SU-DHL-6 (cell line): ENCODE results near the gene NFIB.

Source experiments
- EZH2phosphoT487 ChIP-seq: fragments of 200-600 bp; sonication (generic), shearing (Covaris generic); conservative IDR thresholded peaks from 2 replicates; pipeline ENCODE4 v1.6.1; 2018; ENCODE audit warnings: mild to moderate bottlenecking, antibody characterized with exemption, low read length, moderate library complexity, mixed read lengths
- TF ChIP-seq, protein P1 (sequence below): fragments of 200-600 bp; sonication (generic); IDR thresholded peaks from one replicate; pipeline ENCODE4 v1.5.1; 2017; ENCODE audit warnings: antibody characterized with exemption, mild to moderate bottlenecking, low read length, moderate library complexity; ENCODE audit not compliant: insufficient read depth, poor library complexity, severe bottlenecking

DNA sequence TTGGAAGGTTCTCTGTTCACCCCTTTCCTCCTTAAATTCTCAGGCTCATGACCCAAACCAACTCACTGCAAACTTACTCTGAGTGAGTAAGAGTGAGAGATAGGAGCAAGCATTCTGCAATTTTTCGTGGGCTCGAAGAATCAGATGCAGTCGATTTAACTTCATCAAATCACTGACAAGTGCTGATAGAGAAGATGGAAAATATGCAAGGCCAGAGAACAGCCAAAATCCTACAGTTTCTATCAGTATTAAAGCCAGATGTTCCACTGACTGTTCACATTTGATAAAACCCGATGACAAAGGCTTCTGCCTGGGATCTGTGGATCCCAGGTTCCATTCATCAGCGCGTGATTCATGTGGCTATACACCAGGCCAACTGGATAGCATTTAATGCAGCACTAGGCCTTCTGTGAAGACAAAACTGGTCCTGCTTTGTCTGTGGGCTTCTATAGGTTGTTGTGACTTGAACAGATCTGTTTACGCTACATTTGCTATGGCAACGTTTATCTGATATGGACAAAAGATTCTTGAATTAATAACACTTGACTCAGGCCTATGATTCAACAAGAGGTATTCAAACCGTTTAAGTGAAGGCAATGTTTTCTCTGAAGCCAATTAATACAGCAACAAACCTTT lies 251.2 kb downstream of the NFIB start:
- TF ChIP-seq, protein P1, sequence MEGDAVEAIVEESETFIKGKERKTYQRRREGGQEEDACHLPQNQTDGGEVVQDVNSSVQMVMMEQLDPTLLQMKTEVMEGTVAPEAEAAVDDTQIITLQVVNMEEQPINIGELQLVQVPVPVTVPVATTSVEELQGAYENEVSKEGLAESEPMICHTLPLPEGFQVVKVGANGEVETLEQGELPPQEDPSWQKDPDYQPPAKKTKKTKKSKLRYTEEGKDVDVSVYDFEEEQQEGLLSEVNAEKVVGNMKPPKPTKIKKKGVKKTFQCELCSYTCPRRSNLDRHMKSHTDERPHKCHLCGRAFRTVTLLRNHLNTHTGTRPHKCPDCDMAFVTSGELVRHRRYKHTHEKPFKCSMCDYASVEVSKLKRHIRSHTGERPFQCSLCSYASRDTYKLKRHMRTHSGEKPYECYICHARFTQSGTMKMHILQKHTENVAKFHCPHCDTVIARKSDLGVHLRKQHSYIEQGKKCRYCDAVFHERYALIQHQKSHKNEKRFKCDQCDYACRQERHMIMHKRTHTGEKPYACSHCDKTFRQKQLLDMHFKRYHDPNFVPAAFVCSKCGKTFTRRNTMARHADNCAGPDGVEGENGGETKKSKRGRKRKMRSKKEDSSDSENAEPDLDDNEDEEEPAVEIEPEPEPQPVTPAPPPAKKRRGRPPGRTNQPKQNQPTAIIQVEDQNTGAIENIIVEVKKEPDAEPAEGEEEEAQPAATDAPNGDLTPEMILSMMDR = no peak
- TF ChIP-seq EZH2phosphoT487 = no peak
